NB4 (cell line): ENCODE measurements around the gene BAIAP2.
A peak's percentile ranks its signal among the peaks of the same experiment; 100 is the strongest.

Source experiments
- DNase-seq: peaks from one replicate; pipeline ENCODE4 v3.0.0; 2010; ENCODE audit warnings: low read depth
- H3K4me3 ChIP-seq: one replicate; pipeline ENCODE4 v1.5.1; 2011; ENCODE audit warnings: mild to moderate bottlenecking, low read depth, low read length, moderate library complexity
- CTCF ChIP-seq: IDR thresholded peaks from one replicate; pipeline ENCODE4 v1.5.1; 2012; ENCODE audit warnings: low read depth, low read length
- MAX ChIP-seq: IDR thresholded peaks from 2 replicates; pipeline ENCODE4 v1.6.1; 2011; ENCODE audit warnings: low read depth, low read length
- MYC ChIP-seq: IDR thresholded peaks from 2 replicates; pipeline ENCODE4 v1.6.1; 2011; ENCODE audit warnings: low read depth, low read length
- POLR2A ChIP-seq: IDR thresholded peaks from 2 replicates; pipeline ENCODE4 v1.6.1; 2011; ENCODE audit warnings: mild to moderate bottlenecking; ENCODE audit not compliant: insufficient read length; ENCODE audit errors: extremely low read depth

Gene BAIAP2

GRCh38 chr17:81093619-81094508, 58.9 kb downstream of the BAIAP2 start:
- TF ChIP-seq POLR2A (no peak), MYC (no peak), MAX (no peak), CTCF (no peak)
- H3K4me3 ChIP-seq = no peak overlapping the region
- no peak for DNase-seq

- H3K4me3 ChIP-seq = no peak overlapping the region
- DNase-seq = peak; percentile 92
- TF ChIP-seq POLR2A = no peak
- peak; percentile 70; the same call in 1 of the 2 replicates for TF ChIP-seq MYC
- TF ChIP-seq MAX = peak; percentile 73
- no peak for TF ChIP-seq CTCF
Observed at GRCh38 chr17:81094509-81095382, 59.8 kb downstream of the BAIAP2 start.

- no peak for TF ChIP-seq MYC
- TF ChIP-seq CTCF = no peak
- TF ChIP-seq POLR2A = no peak
- TF ChIP-seq MAX = no peak
- no peak overlapping the region for H3K4me3 ChIP-seq
- no peak for DNase-seq
Observed at GRCh38 chr17:81095383-81095762, 60.4 kb downstream of the BAIAP2 start.

- TF ChIP-seq POLR2A = no peak
- no peak for TF ChIP-seq MAX
- TF ChIP-seq CTCF = no peak
- no peak for TF ChIP-seq MYC
- H3K4me3 ChIP-seq = no peak overlapping the region
- DNase-seq = peak; percentile 14
Observed at GRCh38 chr17:81096741-81097133, 61.8 kb downstream of the BAIAP2 start.

GRCh38 chr17:81097134-81097942, 62.4 kb downstream of the BAIAP2 start:
- no peak overlapping the region for H3K4me3 ChIP-seq
- peak; percentile 83 for DNase-seq
- TF ChIP-seq CTCF (peak; percentile 52), POLR2A (no peak), MAX (0 out of 2 replicates have a peak, but pooled peaks have one; percentile 10), MYC (no peak)
